DLD1 (cell line): ENCODE data around the gene POLR1A.

Experiments
- in situ Hi-C: cut with HindIII; loops from 2 replicates; pipeline ENCODE4 v1.10.0; 2017; ENCODE audit warnings: low sequenced_read_pairs

The POLR1A gene

GRCh38 chr2:85987266-85988174 is 118.2 kb downstream of the POLR1A start:
- in situ Hi-C loops = no loop called here

GRCh38 chr2:85986121-85986520 is 119.6 kb downstream of the POLR1A start:
- in situ Hi-C loops = no loop called here

- in situ Hi-C loops = no loop called here
Measured at GRCh38 chr2:85984788-85985187, 120.9 kb downstream of the POLR1A start.

GRCh38 chr2:85983766-85984165 is 121.9 kb downstream of the POLR1A start:
- in situ Hi-C loops = no loop called here

- in situ Hi-C loops = no loop called here
Measured at GRCh38 chr2:85981579-85982247, 124.0 kb downstream of the POLR1A start.

GRCh38 chr2:85978883-85979780 is 126.6 kb downstream of the POLR1A start:
- in situ Hi-C loops = no loop called here

- in situ Hi-C loops = no loop called here
Measured at GRCh38 chr2:85976106-85976920, 129.4 kb downstream of the POLR1A start.

GRCh38 chr2:85975581-85975980 is 130.1 kb downstream of the POLR1A start:
- in situ Hi-C loops = no loop called here

GRCh38 chr2:85974390-85974789 is 131.3 kb downstream of the POLR1A start:
- in situ Hi-C loops = no loop called here

GRCh38 chr2:85972355-85972754 is 133.3 kb downstream of the POLR1A start:
- in situ Hi-C loops = no loop called here

GRCh38 chr2:85971366-85971765 is 134.3 kb downstream of the POLR1A start:
- in situ Hi-C loops = no loop called here
